Lung (tissue), 12 donors: ENCODE data around the gene FAM193A. TPM values are rescaled to one million over a fixed set of nuclear protein-coding genes. Genes with fewer than 3 reads are reported as not detected.

Experiments used
- ATAC-seq: fragments of 200-7000 bp; cut with Tn5 transposase; one replicate; pipeline ENCODE4 v1.9.1; 2020; ENCODE audit warnings: moderate number of reproducible peaks; ENCODE audit not compliant: insufficient read depth, low FRiP score
- DNase-seq, 3 donors: peaks; one replicate each; pipeline ENCODE4 v3.0.0-alpha.2; 2013 to 2017
- H3K27ac ChIP-seq, 2 donors: one replicate each; pipeline ENCODE4 v1.5.1; 2013; ENCODE audit warnings: mild to moderate bottlenecking in 2 of 2, moderate library complexity in 2 of 2, control low read depth in 1 of 2, inconsistent platforms in 1 of 2, low read depth in 1 of 2, low read length in 1 of 2
- H3K27me3 ChIP-seq, 3 donors: one replicate each; pipeline ENCODE4 v1.5.1; 2013; ENCODE audit warnings: low read length in 2 of 3; ENCODE audit not compliant: control insufficient read depth in 3 of 3, insufficient read depth in 3 of 3
- H3K36me3 ChIP-seq, 4 donors: one replicate each; pipeline ENCODE4 v1.5.1; 2013; ENCODE audit warnings: low read length in 4 of 4, mild to moderate bottlenecking in 1 of 4, moderate library complexity in 1 of 4; ENCODE audit not compliant: control insufficient read depth in 4 of 4, insufficient read depth in 4 of 4
- H3K4me1 ChIP-seq, 5 donors: one replicate each; pipeline ENCODE4 v1.5.1; 2013; ENCODE audit warnings: low read length in 5 of 5, mild to moderate bottlenecking in 2 of 5, moderate library complexity in 1 of 5; ENCODE audit not compliant: control insufficient read depth in 5 of 5, insufficient read depth in 5 of 5
- H3K4me3 ChIP-seq: one replicate; pipeline ENCODE4 v1.5.1; 2013; ENCODE audit warnings: mild to moderate bottlenecking, control low read depth, moderate library complexity
- H3K9ac ChIP-seq, 2 donors: one replicate each; pipeline ENCODE4 v1.5.1; 2013; ENCODE audit warnings: low read length in 2 of 2, control low read depth in 1 of 2; ENCODE audit not compliant: insufficient read depth in 1 of 2
- H3K9me3 ChIP-seq, 4 donors: one replicate each; pipeline ENCODE4 v1.5.1; 2013; ENCODE audit warnings: low read length in 3 of 4, mild to moderate bottlenecking in 1 of 4, moderate library complexity in 1 of 4; ENCODE audit not compliant: control insufficient read depth in 4 of 4, insufficient read depth in 3 of 4
- WGBS, 2 donors: extraction: QIAGEN DNeasy Blood & Tissue Kit; methylation state at CpG; one replicate each; pipeline ENCODE4 v1.1.7; 2013; 5-methylcytosine and 5-hydroxymethylcytosine counted together
- polyA plus RNA-seq, 2 donors: library from polyadenylated mRNA; stranded (reverse); fragments of 200-250 nt; gene quantifications; one replicate each; pipeline ENCODE4 v1.2.1, GENCODE V29; 2013
- total RNA-seq, 2 donors: library from RNA; depleted of rRNA in 1 of 2; stranded (reverse); fragments of >200 nt in 1 of 2; gene quantifications; one replicate each; pipeline ENCODE4 v1.2.1, GENCODE V29; 2014 to 2021
- TF ChIP-seq, protein P1 (sequence below): IDR thresholded peaks from 2 replicates; pipeline ENCODE4 v1.5.1; 2012; ENCODE audit warnings: mild to moderate bottlenecking; ENCODE audit errors: control extremely low read depth, extremely low read depth
- donor health status: control.
- donor health status: control.
- donor health status: Bipolar disorder and iron deficiency.
- donor health status: healthy.
- donor health status: DM: yes; HTN: yes; CAD: no.

Gene FAM193A
- total and polyA plus RNA-seq, 4 donors = 9.7 to 33.2 (median 17.5) TPM

DNA sequence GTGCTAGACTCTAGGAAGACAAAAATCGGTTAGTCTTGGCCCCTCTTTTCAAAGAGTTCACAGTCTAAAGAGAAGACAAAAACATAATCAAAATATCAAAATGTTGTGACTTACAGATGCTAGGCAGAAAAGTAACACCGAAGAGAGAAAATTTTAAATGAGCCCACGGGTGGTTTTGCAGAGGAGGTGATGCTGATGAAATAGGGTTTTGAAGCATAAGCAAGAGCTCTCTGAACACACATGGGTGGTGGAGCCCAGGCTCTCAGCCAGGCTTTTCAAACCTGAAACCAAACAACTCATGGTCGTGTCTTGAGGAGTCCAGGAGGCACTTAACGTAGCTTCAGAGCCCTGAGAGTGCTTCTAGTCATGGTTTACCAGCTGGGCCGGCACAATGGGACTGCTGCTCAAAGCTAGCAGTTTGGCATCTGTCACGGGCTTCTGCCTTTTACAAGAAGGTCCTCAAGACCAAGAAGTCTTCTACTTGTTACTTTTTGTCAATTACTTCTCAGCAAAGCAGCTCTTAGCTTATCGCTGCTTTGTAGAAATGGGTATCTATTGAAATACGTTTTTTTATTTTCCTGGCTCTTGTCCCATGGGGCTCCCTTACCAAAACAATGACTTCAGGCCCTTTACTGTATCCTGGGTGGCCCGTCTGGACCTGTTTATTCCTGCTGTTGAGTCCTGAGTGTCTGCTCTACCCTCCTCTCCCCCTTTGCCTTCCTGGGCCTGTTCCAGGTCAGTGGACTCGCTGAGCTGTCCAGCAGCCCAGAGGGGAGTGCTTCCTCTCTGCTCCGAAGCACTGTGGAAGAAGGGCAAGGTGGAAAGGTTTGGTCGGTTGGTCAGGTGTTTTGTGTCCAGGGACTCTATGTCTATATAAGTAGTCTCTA is 150.2 kb downstream of the FAM193A start:
- TF ChIP-seq, protein P1, sequence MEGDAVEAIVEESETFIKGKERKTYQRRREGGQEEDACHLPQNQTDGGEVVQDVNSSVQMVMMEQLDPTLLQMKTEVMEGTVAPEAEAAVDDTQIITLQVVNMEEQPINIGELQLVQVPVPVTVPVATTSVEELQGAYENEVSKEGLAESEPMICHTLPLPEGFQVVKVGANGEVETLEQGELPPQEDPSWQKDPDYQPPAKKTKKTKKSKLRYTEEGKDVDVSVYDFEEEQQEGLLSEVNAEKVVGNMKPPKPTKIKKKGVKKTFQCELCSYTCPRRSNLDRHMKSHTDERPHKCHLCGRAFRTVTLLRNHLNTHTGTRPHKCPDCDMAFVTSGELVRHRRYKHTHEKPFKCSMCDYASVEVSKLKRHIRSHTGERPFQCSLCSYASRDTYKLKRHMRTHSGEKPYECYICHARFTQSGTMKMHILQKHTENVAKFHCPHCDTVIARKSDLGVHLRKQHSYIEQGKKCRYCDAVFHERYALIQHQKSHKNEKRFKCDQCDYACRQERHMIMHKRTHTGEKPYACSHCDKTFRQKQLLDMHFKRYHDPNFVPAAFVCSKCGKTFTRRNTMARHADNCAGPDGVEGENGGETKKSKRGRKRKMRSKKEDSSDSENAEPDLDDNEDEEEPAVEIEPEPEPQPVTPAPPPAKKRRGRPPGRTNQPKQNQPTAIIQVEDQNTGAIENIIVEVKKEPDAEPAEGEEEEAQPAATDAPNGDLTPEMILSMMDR = no peak
- Histone ChIP-seq H3K27ac (no peak overlapping the region), H3K27me3 (no peaks in the 10 kb centered on the region), H3K36me3 (peaks cover 28 to 43% (median 34%) of the 10 kb centered on the region in 4 donors), H3K9ac (no peak overlapping the region), H3K9me3 (no peaks in the 10 kb centered on the region), H3K4me3 (no peak overlapping the region), H3K4me1 (no peaks in the 10 kb centered on the region)
- ATAC-seq = no peak
- no peak for DNase-seq
- 76 to 91% methylated on average over 13 of the region's 13 CpGs for WGBS, 2 donors

DNA sequence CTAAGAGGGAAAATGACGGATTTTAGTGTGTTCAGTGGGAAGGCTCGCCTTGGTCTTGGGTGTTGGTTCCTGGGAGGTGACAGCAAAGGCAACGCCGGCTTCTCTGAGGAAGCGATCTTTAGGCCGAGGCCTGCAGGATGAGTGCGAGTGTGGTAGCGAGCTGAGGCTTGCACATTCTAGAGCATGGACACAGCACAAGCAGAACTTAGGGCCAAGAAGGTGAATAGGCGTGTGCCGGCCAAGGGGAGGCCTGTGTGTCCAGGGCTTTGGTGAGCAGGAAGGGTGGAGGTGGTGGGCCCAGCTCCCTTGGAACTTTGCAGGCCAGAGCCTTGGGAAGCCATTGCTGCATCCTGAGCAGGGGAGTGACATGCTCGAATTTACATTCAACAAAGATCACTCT is 151.8 kb downstream of the FAM193A start:
- no peaks in the 10 kb centered on the region for H3K27me3 ChIP-seq
- no peaks in the 10 kb centered on the region for H3K9me3 ChIP-seq
- 98 to 99% methylated on average over 11 of the region's 11 CpGs for WGBS, 2 donors
- TF ChIP-seq, protein P1 = no peak
- H3K4me1 ChIP-seq = no peaks in the 10 kb centered on the region
- H3K9ac ChIP-seq = no peak overlapping the region
- ATAC-seq = no peak
- no peak overlapping the region for H3K27ac ChIP-seq
- peaks cover 36 to 43% (median 37%) of the 10 kb centered on the region in 4 donors for H3K36me3 ChIP-seq
- no peak for DNase-seq
- H3K4me3 ChIP-seq = no peak overlapping the region

DNA sequence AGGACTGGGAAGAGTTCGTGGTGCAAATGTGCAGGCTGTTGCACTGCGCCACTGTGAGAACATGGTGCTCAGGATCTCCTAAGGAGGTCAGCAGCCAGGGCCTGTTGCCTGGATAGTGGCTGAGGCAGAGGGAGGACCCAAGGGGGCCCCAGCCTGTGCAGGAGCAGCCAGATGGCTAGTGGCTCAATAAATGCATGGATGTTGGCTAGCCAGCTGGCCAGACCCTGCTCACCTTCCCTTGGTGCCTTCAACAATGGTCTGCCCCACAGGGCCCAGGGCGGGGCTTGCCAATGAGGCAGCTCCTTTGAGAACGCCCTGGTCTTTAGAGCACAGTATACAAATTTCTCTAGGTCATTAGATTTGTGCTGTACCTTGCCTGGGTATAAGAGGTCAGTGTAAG is 152.2 kb downstream of the FAM193A start:
- 98 to 99% methylated on average over 4 of the region's 4 CpGs for WGBS, 2 donors
- Histone ChIP-seq H3K4me3 (no peak overlapping the region), H3K9ac (no peak overlapping the region), H3K27me3 (no peaks in the 10 kb centered on the region), H3K36me3 (peaks cover 39 to 42% (median 41%) of the 10 kb centered on the region in 4 donors), H3K9me3 (no peaks in the 10 kb centered on the region), H3K4me1 (no peaks in the 10 kb centered on the region), H3K27ac (no peak overlapping the region)
- TF ChIP-seq, protein P1 = no peak
- no peak for DNase-seq
- ATAC-seq = no peak
